HepG2 (cell line): ENCODE data around the gene SKIC2. TPM values are rescaled to one million over a fixed set of nuclear protein-coding genes. Genes with fewer than 3 reads are reported as not detected.
A peak's percentile ranks its signal among the peaks of the same experiment; 100 is the strongest.
"Not testable (repeated sequence)": the region's sequence is repeated elsewhere in the genome, so short reads cannot be mapped to it uniquely, and the experiment has no call there.

Experiments
- ATAC-seq: fragments of 200-7000 bp; cut with Tn5 transposase; 3 replicates; pipeline ENCODE4 v1.9.1; 2020; ENCODE audit warnings: mild to moderate bottlenecking, moderate library complexity
- BruUV-seq: library from RNA; stranded (reverse); fragments of 400-500 nt; replicated peaks from 2 replicates; lab custom pipeline; 2021; lab: Mats Ljungman, UMichigan
- CTCF ChIA-PET: fragments of 300-600 bp; formaldehyde crosslinking; extraction: SDS; loops from one replicate; lab custom pipeline; 2021; ENCODE audit warnings: low total read pairs, inconsistent platforms, low intra/inter-chr PET ratio; lab: Yijun Ruan, JAX
- POLR2A ChIA-PET: fragments of 350-600 bp; sonication (Branson Sonifier 250); formaldehyde crosslinking; loops from one replicate; lab custom pipeline; 2020; ENCODE audit warnings: antibody characterized with exemption, inconsistent platforms; lab: Yijun Ruan, JAX
- DNase-seq: peaks from one replicate; pipeline ENCODE4 v3.0.0-alpha.2; 2015; ENCODE audit warnings: low spot score
- FAIRE-seq: peaks from 3 replicates; lab custom pipeline; 2011; peaks lifted over from hg19 to GRCh38; lab: Jason Lieb, UNC
- H2AFZ ChIP-seq: one replicate; pipeline ENCODE4 v1.6.1; 2011; ENCODE audit warnings: low read length, inconsistent platforms
- H3K27ac ChIP-seq: fragments of 300-600 bp; 3 replicates; pipeline ENCODE4 v1.8.0; 2011; ENCODE audit warnings: mixed run types, mild to moderate bottlenecking, mixed read lengths, low read length, inconsistent platforms; ENCODE audit not compliant: insufficient read depth; ENCODE audit errors: extremely low read length
- H3K27me3 ChIP-seq, 2 experiments: fragments of 200-600 bp in 1 of 2; 2 replicates in 1 of 2; 3 replicates in 1 of 2; pipeline versions ENCODE4 v1.6.0 to v1.8.0; 2011; ENCODE audit warnings: low read length in 2 of 2, mild to moderate bottlenecking in 2 of 2, moderate library complexity in 2 of 2, inconsistent platforms in 1 of 2; ENCODE audit not compliant: insufficient read depth in 2 of 2, control insufficient read depth in 1 of 2
- H3K36me3 ChIP-seq, 2 experiments: fragments of 200-600 bp in 1 of 2; replicated peaks in 1 of 2; 2 replicates in 1 of 2; 3 replicates in 1 of 2; pipeline versions ENCODE4 v1.5.1 to v1.8.0; 2011; ENCODE audit warnings: low read length in 2 of 2, inconsistent platforms in 1 of 2; ENCODE audit not compliant: insufficient read depth in 2 of 2, control insufficient read depth in 1 of 2
- H3K4me1 ChIP-seq: 2 replicates; pipeline ENCODE4 v1.5.1; 2012; ENCODE audit warnings: low read length, inconsistent platforms; ENCODE audit not compliant: insufficient read depth
- H3K4me2 ChIP-seq: 2 replicates; pipeline ENCODE4 v1.6.0; 2011; ENCODE audit warnings: low read depth, low read length, inconsistent platforms
- H3K4me3 ChIP-seq, 3 experiments: fragments of 200-600 bp in 1 of 3; sonication (generic), shearing (Covaris generic) in 1 of 3; replicated peaks in 1 of 3; 2 replicates each; pipeline ENCODE4 v1.5.1; 2011 to 2016; ENCODE audit warnings: low read length in 3 of 3, inconsistent platforms in 2 of 3, low read depth in 2 of 3, mild to moderate bottlenecking in 2 of 3, control low read depth in 1 of 3, mixed read lengths in 1 of 3; ENCODE audit not compliant: insufficient read depth in 1 of 3
- H3K79me2 ChIP-seq: one replicate; pipeline ENCODE4 v1.6.1; 2011; ENCODE audit warnings: low read length, inconsistent platforms; ENCODE audit not compliant: insufficient read depth
- H3K9ac ChIP-seq: 2 replicates; pipeline ENCODE4 v1.6.0; 2011; ENCODE audit warnings: mild to moderate bottlenecking, low read depth, low read length, inconsistent platforms; ENCODE audit not compliant: insufficient read depth
- H3K9me3 ChIP-seq: 2 replicates; pipeline ENCODE4 v1.5.1; 2012; ENCODE audit warnings: mild to moderate bottlenecking, low read length
- H4K20me1 ChIP-seq: 2 replicates; pipeline ENCODE4 v1.6.0; 2011; ENCODE audit warnings: inconsistent platforms, mild to moderate bottlenecking, low read length, moderate library complexity; ENCODE audit not compliant: insufficient read depth
- SAP130 ChIP-seq: IDR thresholded peaks from 2 replicates; pipeline ENCODE4 v1.6.1; 2016; ENCODE audit warnings: low read depth
- WGBS: methylation state at CpG from one replicate; pipeline ENCODE4 v1.1.6; 2017; ENCODE audit warnings: low lambda C conversion rate; 5-methylcytosine and 5-hydroxymethylcytosine counted together
- in situ Hi-C: cut with HindIII; loops from 2 replicates; pipeline ENCODE4 v1.10.0; 2017; ENCODE audit warnings: low pct_unique_long_range_greater_than_20kb; ENCODE audit not compliant: extremely low pct_ligation_motif_present
- intact Hi-C: fragments of 100-400 bp; cut with micrococcal nuclease; formaldehyde crosslinking; loops from one replicate; pipeline ENCODE4 v1.10.0; 2022; ENCODE audit not compliant: unreplicated experiment
- polyA plus RNA-seq, 8 experiments: library from polyadenylated mRNA; depleted of rRNA in 3 of 8; stranded (reverse) in 7 of 8; unstranded in 1 of 8; fragments of >200 nt; fragmentation: Illumina TruSeq in 4 of 8; extraction: Trizol in 4 of 8; gene quantifications; 2 replicates each; pipeline versions ENCODE4 v1.2.1 to v1.2.3, GENCODE V29; 2011 to 2016; ENCODE audit warnings: low read depth in 4 of 8, missing spikeins in 1 of 8, mixed read lengths in 1 of 8; ENCODE audit not compliant: insufficient read depth in 1 of 8
- total RNA-seq, 5 experiments: library from RNA; depleted of rRNA; stranded (reverse); fragments of >200 nt; fragmentation: Illumina TruSeq; extraction: Trizol; gene quantifications; 2 replicates each; pipeline ENCODE4 v1.2.3, GENCODE V29; 2016; ENCODE audit warnings: low read depth in 1 of 5

Gene SKIC2
- total and polyA plus RNA-seq, 2 of the 13 experiments (the other 11 are each of a cell fraction or from before 2014, with no cell fraction given): 67.1 to 68.4 TPM

DNA sequence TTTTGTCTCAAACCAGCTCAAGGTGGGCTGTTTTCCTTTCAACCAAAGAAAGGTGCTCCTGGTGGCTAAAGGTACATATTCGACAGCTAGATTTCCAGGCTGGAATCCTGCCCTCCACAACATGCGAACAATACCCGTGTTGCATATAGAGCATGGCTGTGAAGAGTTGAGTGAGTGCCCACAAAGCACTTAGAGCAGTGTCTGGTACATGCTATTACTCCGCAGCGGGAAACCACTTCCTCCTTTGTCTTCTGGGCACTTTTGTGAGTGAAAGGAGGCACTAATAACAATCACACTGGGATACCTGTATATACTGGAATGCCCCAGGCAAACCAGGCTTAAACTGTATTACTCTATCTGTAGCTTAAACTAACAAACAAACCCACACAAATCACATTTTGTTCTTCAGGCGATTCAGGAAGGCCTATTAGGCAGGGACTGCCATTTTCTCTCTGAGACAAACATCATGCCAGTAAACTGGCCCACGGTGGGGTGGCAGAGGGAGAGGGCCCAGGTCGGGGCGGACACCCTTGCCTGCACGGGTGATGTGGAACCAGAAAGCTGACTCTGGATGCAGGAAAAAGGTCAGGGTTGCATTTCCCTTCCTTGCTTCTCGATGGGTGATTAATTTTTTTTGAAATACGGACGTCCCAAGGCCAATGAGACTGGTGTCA is 46.0 kb downstream of the SKIC2 start:
- peaks cover 31% of the 10 kb centered on the region for H3K4me1 ChIP-seq
- H3K27me3 ChIP-seq, H3K4me2 ChIP-seq, H3K79me2 ChIP-seq, H3K36me3 ChIP-seq, CTCF ChIA-PET, H4K20me1 ChIP-seq, H3K9me3 ChIP-seq, H2AFZ ChIP-seq, intact Hi-C loops, POLR2A ChIA-PET, FAIRE-seq, ATAC-seq, H3K9ac ChIP-seq, in situ Hi-C loops, H3K4me3 ChIP-seq, H3K27ac ChIP-seq: not testable (repeated sequence)
- peak; percentile 0 for DNase-seq
- BruUV-seq: TSS peak; percentile 71
- 89% methylated on average over 10 of the region's 13 CpGs for WGBS
- 0 out of 2 replicates have a peak, but pooled peaks have one; percentile 6 for TF ChIP-seq SAP130 (CRISPR knock-in tag)

- ATAC-seq, H3K27ac ChIP-seq, in situ Hi-C loops, DNase-seq, H3K9ac ChIP-seq, FAIRE-seq, CTCF ChIA-PET, H3K27me3 ChIP-seq, BruUV-seq, H3K4me3 ChIP-seq, H3K9me3 ChIP-seq, H3K4me2 ChIP-seq, H3K36me3 ChIP-seq, H2AFZ ChIP-seq, POLR2A ChIA-PET, H4K20me1 ChIP-seq, H3K79me2 ChIP-seq, intact Hi-C loops: not testable (repeated sequence)
- 95% methylated on average over 5 of the region's 9 CpGs for WGBS
- peaks cover 31% of the 10 kb centered on the region for H3K4me1 ChIP-seq
Measured at GRCh38 chr6:32005538-32005880, 46.5 kb downstream of the SKIC2 start.
